H9 (cell line): Measurements from ENCODE around the gene ANKRD11. TPM values are rescaled to one million over a fixed set of nuclear protein-coding genes. Genes with fewer than 3 reads are reported as not detected.
"Not testable (repeated sequence)": the region's sequence is repeated elsewhere in the genome, so short reads cannot be mapped to it uniquely, and the experiment has no call there.

Source experiments
- DNase-seq: peaks from one replicate; pipeline ENCODE4 v3.0.0-alpha.2; 2017
- H2AFZ ChIP-seq: one replicate; pipeline ENCODE4 v1.6.1; 2013; ENCODE audit warnings: mild to moderate bottlenecking, low read length, control low read depth, moderate library complexity
- H2AK5ac ChIP-seq: 2 replicates; pipeline ENCODE4 v1.6.1; 2013; ENCODE audit warnings: low read length, control low read depth, mixed read lengths; ENCODE audit not compliant: insufficient read length
- H2BK120ac ChIP-seq: one replicate; pipeline ENCODE4 v1.6.1; 2013; ENCODE audit warnings: low read depth, mild to moderate bottlenecking, low read length, control low read depth, inconsistent platforms; ENCODE audit not compliant: poor library complexity, severe bottlenecking
- H2BK12ac ChIP-seq: 2 replicates; pipeline ENCODE4 v1.6.1; 2013; ENCODE audit warnings: low read length, control low read depth, mixed read lengths, low read depth; ENCODE audit not compliant: insufficient read length
- H2BK15ac ChIP-seq: 2 replicates; pipeline ENCODE4 v1.6.1; 2013; ENCODE audit warnings: low read depth, low read length, control low read depth
- H2BK20ac ChIP-seq: one replicate; pipeline ENCODE4 v1.6.1; 2013; ENCODE audit warnings: low read depth, mild to moderate bottlenecking, low read length, control low read depth, inconsistent platforms; ENCODE audit not compliant: poor library complexity, severe bottlenecking
- H2BK5ac ChIP-seq: 2 replicates; pipeline ENCODE4 v1.6.1; 2013; ENCODE audit warnings: low read length, control low read depth, mixed read lengths; ENCODE audit not compliant: insufficient read length
- H3K14ac ChIP-seq: 2 replicates; pipeline ENCODE4 v1.6.1; 2013; ENCODE audit warnings: low read length, control low read depth; ENCODE audit not compliant: insufficient read depth
- H3K18ac ChIP-seq: 2 replicates; pipeline ENCODE4 v1.6.1; 2013; ENCODE audit warnings: low read depth, mild to moderate bottlenecking, mixed read lengths, low read length, control low read depth; ENCODE audit not compliant: insufficient read length
- H3K23ac ChIP-seq: 2 replicates; pipeline ENCODE4 v1.6.1; 2013; ENCODE audit warnings: low read length, control low read depth, mixed read lengths, low read depth; ENCODE audit not compliant: insufficient read length
- H3K23me2 ChIP-seq: 2 replicates; pipeline ENCODE4 v1.6.1; 2013; ENCODE audit warnings: low read depth, mild to moderate bottlenecking, mixed read lengths, low read length, control low read depth; ENCODE audit not compliant: insufficient read length, poor library complexity, severe bottlenecking
- H3K27ac ChIP-seq: 2 replicates; pipeline ENCODE4 v1.5.1; 2013; ENCODE audit warnings: low read length, control low read depth, mixed read lengths, low read depth; ENCODE audit not compliant: insufficient read length
- H3K27me3 ChIP-seq: 2 replicates; pipeline ENCODE4 v1.6.1; 2013; ENCODE audit warnings: low read length, control low read depth, inconsistent platforms; ENCODE audit not compliant: insufficient read depth
- H3K4ac ChIP-seq: 2 replicates; pipeline ENCODE4 v1.6.1; 2013; ENCODE audit warnings: low read depth, mild to moderate bottlenecking, control low read depth, inconsistent platforms, low read length, moderate library complexity
- H3K4me1 ChIP-seq: 2 replicates; pipeline ENCODE4 v1.6.1; 2013; ENCODE audit warnings: low read length, control low read depth, inconsistent platforms; ENCODE audit not compliant: insufficient read depth
- H3K4me2 ChIP-seq: 2 replicates; pipeline ENCODE4 v1.6.1; 2013; ENCODE audit warnings: low read length, control low read depth, mixed read lengths; ENCODE audit not compliant: insufficient read length, insufficient read depth
- H3K56ac ChIP-seq: 2 replicates; pipeline ENCODE4 v1.6.1; 2013; ENCODE audit warnings: low read depth, mild to moderate bottlenecking, mixed read lengths, low read length, control low read depth; ENCODE audit not compliant: insufficient read length
- H3K79me1 ChIP-seq: 2 replicates; pipeline ENCODE4 v1.6.1; 2013; ENCODE audit warnings: low read depth, mild to moderate bottlenecking, moderate library complexity, low read length, control low read depth, inconsistent platforms; ENCODE audit not compliant: insufficient read depth, poor library complexity, severe bottlenecking
- H3K79me2 ChIP-seq: 2 replicates; pipeline ENCODE4 v1.6.1; 2013; ENCODE audit warnings: low read length, control low read depth, inconsistent platforms; ENCODE audit not compliant: insufficient read depth
- H3K9ac ChIP-seq: 2 replicates; pipeline ENCODE4 v1.6.1; 2013; ENCODE audit warnings: low read length, control low read depth, mixed read lengths; ENCODE audit not compliant: insufficient read length; ENCODE audit errors: extremely low read depth
- H3K9me3 ChIP-seq: one replicate; pipeline ENCODE4 v1.6.1; 2013; ENCODE audit warnings: low read depth, low read length, inconsistent platforms; ENCODE audit not compliant: control insufficient read depth
- H3T11ph ChIP-seq: one replicate; pipeline ENCODE4 v1.6.1; 2013; ENCODE audit warnings: mild to moderate bottlenecking, low read length, control low read depth, inconsistent platforms
- H4K20me1 ChIP-seq: one replicate; pipeline ENCODE4 v1.6.1; 2013; ENCODE audit not compliant: control insufficient read depth, insufficient read length, insufficient read depth
- H4K5ac ChIP-seq: 2 replicates; pipeline ENCODE4 v1.6.1; 2013; ENCODE audit warnings: low read depth, mild to moderate bottlenecking, mixed read lengths, low read length, control low read depth; ENCODE audit not compliant: insufficient read length
- H4K8ac ChIP-seq: replicated peaks from 2 replicates; pipeline ENCODE4 v1.6.1; 2013; ENCODE audit warnings: low read length, control low read depth, mixed read lengths, low read depth; ENCODE audit not compliant: insufficient read length
- H4K91ac ChIP-seq: 2 replicates; pipeline ENCODE4 v1.6.1; 2013; ENCODE audit warnings: low read depth, mild to moderate bottlenecking, moderate library complexity, mixed read lengths, low read length, control low read depth; ENCODE audit not compliant: insufficient read length
- H3K27ac Mint-ChIP-seq, 3 experiments: 2 replicates in 2 of 3; 3 replicates in 1 of 3; pipeline ENCODE4 v1.8.0; 2020 to 2021; ENCODE audit warnings: mixed read lengths in 3 of 3, mild to moderate bottlenecking in 1 of 3, moderate library complexity in 1 of 3
- H3K27me3 Mint-ChIP-seq: 2 replicates; pipeline ENCODE4 v1.8.0; 2021; ENCODE audit warnings: low read depth, mild to moderate bottlenecking, moderate library complexity, mixed read lengths
- H3K36me3 Mint-ChIP-seq, 3 experiments: 2 replicates in 2 of 3; 3 replicates in 1 of 3; pipeline ENCODE4 v1.8.0; 2020 to 2021; ENCODE audit warnings: low read depth in 3 of 3, mixed read lengths in 3 of 3; ENCODE audit not compliant: insufficient read depth in 1 of 3
- H3K4me1 Mint-ChIP-seq, 2 experiments: 2 replicates each; pipeline ENCODE4 v1.8.0; 2020; ENCODE audit warnings: mixed read lengths in 2 of 2
- H3K4me3 Mint-ChIP-seq, 2 experiments: 2 replicates in 1 of 2; 3 replicates in 1 of 2; pipeline ENCODE4 v1.8.0; 2020 to 2021; ENCODE audit warnings: mild to moderate bottlenecking in 2 of 2, mixed read lengths in 2 of 2, moderate library complexity in 1 of 2
- H3K9me3 Mint-ChIP-seq, 2 experiments: 2 replicates in 1 of 2; 3 replicates in 1 of 2; pipeline ENCODE4 v1.8.0; 2020; ENCODE audit warnings: mild to moderate bottlenecking in 2 of 2, mixed read lengths in 2 of 2, moderate library complexity in 1 of 2
- WGBS: extraction: QIAGEN DNeasy Blood & Tissue Kit; methylation state at CpG from one replicate; pipeline ENCODE4 v1.1.7; 2013; ENCODE audit warnings: missing lambda C conversion rate, low lambda C conversion rate, mixed read lengths; ENCODE audit not compliant: insufficient read length; ENCODE audit errors: extremely low coverage; 5-methylcytosine and 5-hydroxymethylcytosine counted together
- total RNA-seq: library from RNA; stranded (reverse); gene quantifications from 2 replicates; pipeline ENCODE4 v1.2.1, GENCODE V29; 2021

Gene ANKRD11
- total RNA-seq, 1 experiment from 2014 or later = 181 TPM

GRCh38 chr16:89389504-89390223 lies 100.7 kb downstream of the ANKRD11 start:
- WGBS = no CpG with 5 or more reads among the region's 44 CpGs
- not testable (repeated sequence) for H2BK15ac ChIP-seq, H2AK5ac ChIP-seq, H3K9me3 Mint-ChIP-seq, H3K4ac ChIP-seq, H3T11ph ChIP-seq, H2BK12ac ChIP-seq, H4K20me1 ChIP-seq, H3K27me3 Mint-ChIP-seq, H3K56ac ChIP-seq, H2BK20ac ChIP-seq, H3K9ac ChIP-seq, H3K36me3 Mint-ChIP-seq, H2BK5ac ChIP-seq, H3K23ac ChIP-seq, H4K8ac ChIP-seq, H2BK120ac ChIP-seq, H3K27ac ChIP-seq, H4K91ac ChIP-seq, H3K23me2 ChIP-seq, H3K4me2 ChIP-seq, H3K18ac ChIP-seq, DNase-seq, H3K4me1 ChIP-seq, H2AFZ ChIP-seq, H3K4me3 Mint-ChIP-seq, H4K5ac ChIP-seq, H3K14ac ChIP-seq, H3K9me3 ChIP-seq, H3K79me1 ChIP-seq, H3K27me3 ChIP-seq
- peaks cover 36 to 51% of the 10 kb centered on the region in 2 experiments for H3K4me1 Mint-ChIP-seq
- peaks cover 55% of the 10 kb centered on the region for H3K79me2 ChIP-seq
- peak overlapping the region in 2 of 3 experiments; percentile 60 to 73; a peak in 5 of 7 replicates for H3K27ac Mint-ChIP-seq
